PC-9 (cell line): Measurements from ENCODE around the gene GALNT10. TPM values are rescaled to one million over a fixed set of nuclear protein-coding genes. Genes with fewer than 3 reads are reported as not detected.

Source experiments
- BruUV-seq: library from RNA; stranded (reverse); fragments of 400-500 nt; replicated peaks from 2 replicates; lab custom pipeline; 2021; lab: Mats Ljungman, UMichigan
- CTCF ChIA-PET: fragments of 300-600 bp; sonication (Branson Sonifier 250); formaldehyde crosslinking; loops from one replicate; lab custom pipeline; 2022; ENCODE audit warnings: antibody characterized with exemption; lab: Charles Lee
- POLR2A ChIA-PET: fragments of 300-600 bp; sonication (Branson Sonifier 250); formaldehyde crosslinking; loops from one replicate; lab custom pipeline; 2022; ENCODE audit warnings: antibody characterized with exemption; ENCODE audit not compliant: unreplicated experiment; lab: Charles Lee
- DNase-seq, 2 experiments: peaks; one replicate each; pipeline versions ENCODE4 v3.0.0 to v3.0.0-alpha.2; 2015 to 2022; ENCODE audit warnings: mixed read lengths in 1 of 2
- H2AFZ ChIP-seq: fragments of 200-600 bp; sonication (generic); 2 replicates; pipeline ENCODE4 v1.8.1; 2017; ENCODE audit warnings: antibody characterized with exemption
- H3F3A ChIP-seq: fragments of 200-600 bp; sonication (generic); 2 replicates; pipeline ENCODE4 v1.8.1; 2017; ENCODE audit warnings: antibody characterized with exemption, mild to moderate bottlenecking, low read depth; ENCODE audit not compliant: insufficient read depth
- H3K27ac ChIP-seq: fragments of 200-600 bp; sonication (generic); 2 replicates; pipeline ENCODE4 v1.6.1; 2016; ENCODE audit warnings: mixed run types
- H3K27me3 ChIP-seq: fragments of 200-600 bp; sonication (generic); 2 replicates; pipeline ENCODE4 v1.6.1; 2016; ENCODE audit warnings: low read depth, mixed run types; ENCODE audit not compliant: insufficient read depth
- H3K36me3 ChIP-seq: fragments of 200-600 bp; sonication (generic); 2 replicates; pipeline ENCODE4 v1.6.1; 2016; ENCODE audit warnings: low read depth, mixed run types
- H3K4me1 ChIP-seq: fragments of 200-600 bp; sonication (generic); replicated peaks from 2 replicates; pipeline ENCODE4 v1.6.1; 2016; ENCODE audit warnings: mixed run types; ENCODE audit not compliant: insufficient read depth
- H3K4me2 ChIP-seq: fragments of 200-600 bp; sonication (generic); 2 replicates; pipeline ENCODE4 v1.6.1; 2017; ENCODE audit warnings: mixed run types
- H3K4me3 ChIP-seq: fragments of 200-600 bp; sonication (generic); 2 replicates; pipeline ENCODE4 v1.6.1; 2016; ENCODE audit warnings: mixed run types
- H3K79me2 ChIP-seq: fragments of 200-600 bp; sonication (generic); 2 replicates; pipeline ENCODE4 v1.6.1; 2017; ENCODE audit warnings: low read depth, mixed run types
- H3K9me2 ChIP-seq: fragments of 200-600 bp; sonication (generic); 2 replicates; pipeline ENCODE4 v1.8.1; 2017; ENCODE audit warnings: mild to moderate bottlenecking; ENCODE audit not compliant: insufficient read depth
- H3K9me3 ChIP-seq: fragments of 200-600 bp; sonication (generic); 2 replicates; pipeline ENCODE4 v1.8.1; 2016; ENCODE audit warnings: low read depth; ENCODE audit not compliant: insufficient read depth
- H4K20me1 ChIP-seq: fragments of 200-600 bp; sonication (generic); 2 replicates; pipeline ENCODE4 v1.8.1; 2017; ENCODE audit not compliant: insufficient read depth
- EZH2 ChIP-seq: fragments of 200-600 bp; sonication (generic); IDR thresholded peaks from 2 replicates; pipeline ENCODE4 v1.8.0; 2017; ENCODE audit warnings: antibody characterized with exemption, low read depth
- intact Hi-C: fragments of 100-400 bp; cut with micrococcal nuclease; formaldehyde crosslinking; loops from one replicate; pipeline ENCODE4 v1.10.0; 2022; ENCODE audit not compliant: unreplicated experiment
- total RNA-seq: library from RNA; stranded (reverse); gene quantifications from 2 replicates; pipeline ENCODE4 v1.2.3, GENCODE V29; 2021
- TF ChIP-seq, protein P1 (sequence below): fragments of 200-600 bp; sonication (generic); conservative IDR thresholded peaks from 2 replicates; pipeline ENCODE4 v1.6.1; 2017; ENCODE audit warnings: mixed run types, antibody characterized with exemption, mild to moderate bottlenecking, moderate library complexity

The GALNT10 gene
- total RNA-seq, 1 experiment from 2014 or later, result 101 TPM

DNA sequence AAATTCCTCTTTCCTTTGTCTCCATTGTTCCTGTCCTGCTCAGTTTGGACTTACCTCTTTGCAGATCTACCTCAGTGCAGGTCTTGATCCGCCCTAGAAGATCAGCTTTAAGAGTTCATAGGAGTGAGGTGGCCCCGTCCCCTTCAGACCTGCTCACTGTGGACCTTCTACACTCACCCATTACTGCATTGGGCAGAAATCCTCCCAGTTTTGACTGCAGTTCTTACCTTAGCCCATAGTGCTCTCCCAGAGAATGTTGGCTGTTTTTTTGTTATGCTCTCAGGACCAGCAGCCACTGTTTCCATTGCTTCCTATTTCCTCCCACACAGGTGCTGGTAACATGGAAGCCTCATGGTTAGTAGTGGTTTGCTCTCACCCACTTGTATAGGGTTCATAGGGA, 63.3 kb downstream of the GALNT10 start:
- H3K27me3 ChIP-seq, result no peaks in the 10 kb centered on the region
- peaks cover 19% of the 10 kb centered on the region; the same call in 1 of the 2 replicates for H3K79me2 ChIP-seq
- BruUV-seq, result no TSS peak
- H3K4me3 ChIP-seq, result no peak overlapping the region
- no peaks in the 10 kb centered on the region for H3K9me3 ChIP-seq
- H3K9me2 ChIP-seq, result no peaks in the 10 kb centered on the region
- H3F3A ChIP-seq, result 0 out of 2 replicates have a peak, but pooled peaks cover 3% of the 10 kb centered on the region
- TF ChIP-seq EZH2, result no peak
- TF ChIP-seq, protein P1, sequence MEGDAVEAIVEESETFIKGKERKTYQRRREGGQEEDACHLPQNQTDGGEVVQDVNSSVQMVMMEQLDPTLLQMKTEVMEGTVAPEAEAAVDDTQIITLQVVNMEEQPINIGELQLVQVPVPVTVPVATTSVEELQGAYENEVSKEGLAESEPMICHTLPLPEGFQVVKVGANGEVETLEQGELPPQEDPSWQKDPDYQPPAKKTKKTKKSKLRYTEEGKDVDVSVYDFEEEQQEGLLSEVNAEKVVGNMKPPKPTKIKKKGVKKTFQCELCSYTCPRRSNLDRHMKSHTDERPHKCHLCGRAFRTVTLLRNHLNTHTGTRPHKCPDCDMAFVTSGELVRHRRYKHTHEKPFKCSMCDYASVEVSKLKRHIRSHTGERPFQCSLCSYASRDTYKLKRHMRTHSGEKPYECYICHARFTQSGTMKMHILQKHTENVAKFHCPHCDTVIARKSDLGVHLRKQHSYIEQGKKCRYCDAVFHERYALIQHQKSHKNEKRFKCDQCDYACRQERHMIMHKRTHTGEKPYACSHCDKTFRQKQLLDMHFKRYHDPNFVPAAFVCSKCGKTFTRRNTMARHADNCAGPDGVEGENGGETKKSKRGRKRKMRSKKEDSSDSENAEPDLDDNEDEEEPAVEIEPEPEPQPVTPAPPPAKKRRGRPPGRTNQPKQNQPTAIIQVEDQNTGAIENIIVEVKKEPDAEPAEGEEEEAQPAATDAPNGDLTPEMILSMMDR, result no peak
- H4K20me1 ChIP-seq, result no peaks in the 10 kb centered on the region
- H3K27ac ChIP-seq, result no peak overlapping the region
- peaks cover 7% of the 10 kb centered on the region; the same call in 1 of the 2 replicates for H3K36me3 ChIP-seq
- H3K4me1 ChIP-seq, result no peaks in the 10 kb centered on the region
- no peak for DNase-seq
- ChIA-PET CTCF (no interaction called here), POLR2A (no interaction called here)
- H3K4me2 ChIP-seq, result no peak overlapping the region
- intact Hi-C loops, result no loop called here
- H2AFZ ChIP-seq, result no peak overlapping the region

DNA sequence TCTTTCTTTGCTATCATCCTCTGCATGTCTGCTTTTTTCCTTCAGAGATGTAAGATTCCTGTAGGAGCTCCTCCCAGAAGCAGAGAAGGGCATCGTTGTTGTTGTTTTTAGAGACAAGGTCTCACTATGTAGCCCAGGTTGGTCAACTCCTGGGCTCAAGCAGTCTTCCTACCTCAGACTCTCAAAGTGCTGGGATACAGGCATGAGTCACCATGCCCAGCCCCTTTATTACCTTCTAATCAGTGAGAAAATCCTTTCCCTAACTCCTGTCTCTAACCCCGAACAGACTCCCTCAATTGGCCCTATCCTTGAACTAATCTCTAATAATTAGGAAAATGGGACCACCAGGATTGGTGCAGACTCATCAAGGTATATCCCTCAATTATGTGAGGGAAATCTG, 64.4 kb downstream of the GALNT10 start:
- ChIA-PET POLR2A (no interaction called here), CTCF (no interaction called here)
- no TSS peak for BruUV-seq

DNA sequence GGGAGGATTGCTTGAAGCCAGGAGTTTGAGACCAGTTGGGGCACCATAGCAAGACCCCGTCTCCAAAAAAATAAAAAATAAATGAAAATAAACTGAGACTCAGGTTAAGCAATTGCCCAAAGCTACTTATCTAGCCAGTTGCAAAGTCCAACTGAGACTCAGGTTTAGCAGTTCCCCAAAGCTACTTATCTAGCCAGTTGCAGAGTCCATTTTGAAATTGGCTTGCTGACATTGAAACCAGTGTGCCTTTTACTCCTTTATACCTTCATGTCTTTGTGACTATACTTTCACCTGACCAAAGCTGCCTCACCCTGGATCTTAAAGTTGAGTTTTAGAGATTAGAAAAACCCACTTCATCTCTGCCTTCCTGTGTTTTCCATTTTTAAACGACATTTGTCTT, 66.5 kb downstream of the GALNT10 start:
- intact Hi-C loops, result no loop called here
- TF ChIP-seq, protein P1, result no peak
- no peak overlapping the region for H2AFZ ChIP-seq
- no peaks in the 10 kb centered on the region for H3K9me2 ChIP-seq
- no peak overlapping the region for H3K4me2 ChIP-seq
- BruUV-seq, result no TSS peak
- H3K4me1 ChIP-seq, result no peaks in the 10 kb centered on the region
- no peaks in the 10 kb centered on the region for H3K9me3 ChIP-seq
- peaks cover 18% of the 10 kb centered on the region; the same call in 1 of the 2 replicates for H3K79me2 ChIP-seq
- no peak overlapping the region for H3K4me3 ChIP-seq
- H3K27me3 ChIP-seq, result no peaks in the 10 kb centered on the region
- ChIA-PET CTCF (no interaction called here), POLR2A (no interaction called here)
- H3K27ac ChIP-seq, result no peak overlapping the region
- no peaks in the 10 kb centered on the region for H4K20me1 ChIP-seq
- peaks cover 18% of the 10 kb centered on the region; the same call in 1 of the 2 replicates for H3K36me3 ChIP-seq
- H3F3A ChIP-seq, result no peaks in the 10 kb centered on the region
- no peak for DNase-seq

More for the DNA sequence above, 64.4 kb downstream of the GALNT10 start:
- Histone ChIP-seq H3K27ac (no peak overlapping the region), H4K20me1 (no peaks in the 10 kb centered on the region), H3K9me3 (no peaks in the 10 kb centered on the region), H3K36me3 (peaks cover 14% of the 10 kb centered on the region; the same call in 1 of the 2 replicates), H3K4me1 (no peaks in the 10 kb centered on the region), H3K4me2 (no peak overlapping the region), H3K4me3 (no peak overlapping the region), H3K27me3 (no peaks in the 10 kb centered on the region), H3F3A (0 out of 2 replicates have a peak, but pooled peaks cover 3% of the 10 kb centered on the region), H3K79me2 (peaks cover 24% of the 10 kb centered on the region; the same call in 1 of the 2 replicates), H3K9me2 (no peaks in the 10 kb centered on the region), H2AFZ (no peak overlapping the region)
- intact Hi-C loops, result no loop called here
- no peak for TF ChIP-seq EZH2
- TF ChIP-seq, protein P1, result no peak
- no peak for DNase-seq
